Right atrium auricular region (tissue), 2 donors: Measurements from ENCODE around the gene MXI1. TPM values are rescaled to one million over a fixed set of nuclear protein-coding genes. Genes with fewer than 3 reads are reported as not detected.
"Not testable (repeated sequence)": the region's sequence is repeated elsewhere in the genome, so short reads cannot be mapped to it uniquely, and the experiment has no call there.

ENCODE experiments used
- DNase-seq: peaks from one replicate; pipeline ENCODE4 v3.0.0-alpha.2; 2019; ENCODE audit warnings: low spot score
- H3K27ac ChIP-seq, 2 donors: fragments of 200-600 bp; sonication (generic); 1 replicate in 1 of 2; 2 replicates in 1 of 2; pipeline ENCODE4 v1.5.1; 2016 to 2019
- H3K27me3 ChIP-seq, 2 donors: fragments of 200-600 bp; sonication (generic); one replicate each; pipeline versions ENCODE4 v1.5.1 to v1.6.0; 2017 to 2019
- H3K36me3 ChIP-seq: fragments of 200-600 bp; sonication (generic); one replicate; pipeline ENCODE4 v1.5.1; 2016
- H3K4me1 ChIP-seq, 2 donors: fragments of 200-600 bp; sonication (generic); one replicate each; pipeline versions ENCODE4 v1.5.1 to v1.6.0; 2017 to 2019
- H3K4me3 ChIP-seq, 2 donors: fragments of 200-600 bp; sonication (generic); 1 replicate in 1 of 2; 2 replicates in 1 of 2; pipeline ENCODE4 v1.5.1; 2017 to 2019; ENCODE audit warnings: mild to moderate bottlenecking in 1 of 2, moderate library complexity in 1 of 2
- H3K9me3 ChIP-seq, 2 donors: fragments of 200-600 bp; sonication (generic); one replicate each; pipeline ENCODE4 v1.5.1; 2019
- CTCF ChIP-seq, 2 donors: fragments of 200-600 bp; sonication (generic); IDR thresholded peaks; one replicate each; pipeline ENCODE4 v1.5.1; 2019; ENCODE audit warnings: antibody characterized with exemption in 2 of 2
- total RNA-seq, 2 donors: library from RNA; depleted of rRNA; stranded (reverse); fragments of >200 nt; gene quantifications; one replicate each; pipeline ENCODE4 v1.1.0, GENCODE V29; 2016

The MXI1 gene
- total RNA-seq, 2 donors from 2014 or later, result 50.8 to 78.8 TPM

GRCh38 chr10:110239892-110240291 is 32.5 kb downstream of the MXI1 start:
- peaks cover 0 to 22% of the 10 kb centered on the region in 2 donors for H3K4me1 ChIP-seq

GRCh38 chr10:110241407-110241806 is 34.0 kb downstream of the MXI1 start:
- H3K4me1 ChIP-seq, result peaks cover 0 to 22% of the 10 kb centered on the region in 2 donors
- H3K27me3 ChIP-seq, result no peaks in the 10 kb centered on the region
- peaks cover 6% of the 10 kb centered on the region for H3K36me3 ChIP-seq
- H3K4me3 ChIP-seq, result no peak overlapping the region
- TF ChIP-seq CTCF (IDR thresholded peaks at IDR 0.05), result no peak
- no peaks in the 10 kb centered on the region for H3K9me3 ChIP-seq
- no peak for DNase-seq
- no peak overlapping the region for H3K27ac ChIP-seq

More at GRCh38 chr10:110239892-110240291, 32.5 kb downstream of the MXI1 start:
- Histone ChIP-seq H3K27me3 (no peaks in the 10 kb centered on the region), H3K27ac (no peak overlapping the region), H3K9me3 (no peaks in the 10 kb centered on the region), H3K36me3 (peaks cover 6% of the 10 kb centered on the region), H3K4me3 (no peak overlapping the region)
- no peak for DNase-seq
- no peak for TF ChIP-seq CTCF (IDR thresholded peaks at IDR 0.05)

GRCh38 chr10:110241841-110242240 is 34.4 kb downstream of the MXI1 start:
- H3K27me3 ChIP-seq, result no peaks in the 10 kb centered on the region
- peaks cover 0 to 22% of the 10 kb centered on the region in 2 donors for H3K4me1 ChIP-seq
- DNase-seq, result no peak
- TF ChIP-seq CTCF (IDR thresholded peaks at IDR 0.05), result no peak
- no peak overlapping the region for H3K27ac ChIP-seq
- no peak overlapping the region for H3K4me3 ChIP-seq
- H3K36me3 ChIP-seq, result peaks cover 6% of the 10 kb centered on the region
- H3K9me3 ChIP-seq, result no peaks in the 10 kb centered on the region

GRCh38 chr10:110242511-110242910 is 35.1 kb downstream of the MXI1 start:
- DNase-seq, result no peak
- no peak overlapping the region for H3K4me3 ChIP-seq
- H3K9me3 ChIP-seq, result no peaks in the 10 kb centered on the region
- H3K27me3 ChIP-seq, result no peaks in the 10 kb centered on the region
- H3K27ac ChIP-seq, result no peak overlapping the region
- peaks cover 4% of the 10 kb centered on the region for H3K36me3 ChIP-seq
- TF ChIP-seq CTCF (IDR thresholded peaks at IDR 0.05), result no peak
- peaks cover 0 to 22% of the 10 kb centered on the region in 2 donors for H3K4me1 ChIP-seq

GRCh38 chr10:110244550-110244949 is 37.1 kb downstream of the MXI1 start:
- Histone ChIP-seq H3K4me1 (peaks cover 0 to 22% of the 10 kb centered on the region in 2 donors), H3K27ac (no peak overlapping the region), H3K27me3 (no peaks in the 10 kb centered on the region), H3K9me3 (no peaks in the 10 kb centered on the region), H3K4me3 (no peak overlapping the region), H3K36me3 (no peaks in the 10 kb centered on the region)
- TF ChIP-seq CTCF (IDR thresholded peaks at IDR 0.05), result no peak
- DNase-seq, result no peak

- not testable (repeated sequence) for H3K27me3 ChIP-seq, H3K36me3 ChIP-seq, H3K9me3 ChIP-seq, H3K27ac ChIP-seq, DNase-seq, H3K4me1 ChIP-seq, H3K4me3 ChIP-seq
Observed at GRCh38 chr10:110247833-110248232, 40.4 kb downstream of the MXI1 start.

GRCh38 chr10:110249489-110249888 is 42.1 kb downstream of the MXI1 start:
- H3K4me1 ChIP-seq, H3K4me3 ChIP-seq, H3K36me3 ChIP-seq, H3K27me3 ChIP-seq, H3K27ac ChIP-seq, DNase-seq, H3K9me3 ChIP-seq: not testable (repeated sequence)

- DNase-seq, H3K4me1 ChIP-seq, H3K27ac ChIP-seq: not testable (repeated sequence)
Observed at GRCh38 chr10:110251392-110251791, 44.0 kb downstream of the MXI1 start.

More at GRCh38 chr10:110251392-110251791, 44.0 kb downstream of the MXI1 start:
- not testable (repeated sequence) for H3K27me3 ChIP-seq, H3K36me3 ChIP-seq, H3K4me3 ChIP-seq
- peaks cover 0 to 11% of the 10 kb centered on the region in 2 donors for H3K9me3 ChIP-seq
